SU-DHL-6 (cell line): Measurements from ENCODE around the gene ABCB1.

Experiments used
- H2AFZ ChIP-seq: fragments of 200-600 bp; sonication (generic); 2 replicates; pipeline ENCODE4 v1.6.1; 2014; ENCODE audit warnings: low read depth, mild to moderate bottlenecking, moderate library complexity, mixed read lengths, antibody characterized with exemption, low read length; ENCODE audit not compliant: severe bottlenecking
- H3F3A ChIP-seq: fragments of 200-600 bp; shearing (Covaris generic); 2 replicates; pipeline ENCODE4 v1.6.0; 2016; ENCODE audit warnings: antibody characterized with exemption, mild to moderate bottlenecking; ENCODE audit not compliant: insufficient read depth
- H3K27ac ChIP-seq: fragments of 200-600 bp; sonication (generic); 2 replicates; pipeline ENCODE4 v1.5.1; 2016; ENCODE audit warnings: low read depth, mild to moderate bottlenecking, low read length, moderate library complexity, mixed read lengths
- H3K27me3 ChIP-seq: fragments of 200-600 bp; sonication (generic), shearing (Covaris generic); 2 replicates; pipeline ENCODE4 v1.6.0; 2014; ENCODE audit warnings: mild to moderate bottlenecking, low read length
- H3K36me3 ChIP-seq: fragments of 200-600 bp; sonication (generic); 2 replicates; pipeline ENCODE4 v1.6.1; 2014; ENCODE audit warnings: mild to moderate bottlenecking, low read length, mixed read lengths
- H3K4me2 ChIP-seq: fragments of 300-600, 200-600 bp; shearing (Covaris generic), sonication (generic); 2 replicates; pipeline ENCODE4 v1.6.0; 2014; ENCODE audit warnings: low read length, low read depth, mild to moderate bottlenecking; ENCODE audit not compliant: poor library complexity, severe bottlenecking
- H3K4me3 ChIP-seq: fragments of 200-600 bp; sonication (generic); 2 replicates; pipeline ENCODE4 v1.5.1; 2014; ENCODE audit warnings: antibody characterized with exemption, low read length, mild to moderate bottlenecking, mixed read lengths; ENCODE audit not compliant: insufficient read depth, poor library complexity, severe bottlenecking
- H3K79me2 ChIP-seq: fragments of 200-600 bp; sonication (generic); 2 replicates; pipeline ENCODE4 v1.6.1; 2014; ENCODE audit warnings: mild to moderate bottlenecking, low read length, moderate library complexity; ENCODE audit not compliant: insufficient read depth
- H3K9ac ChIP-seq: fragments of 200-600 bp; sonication (generic); 2 replicates; pipeline ENCODE4 v1.7.0; 2014; ENCODE audit warnings: mild to moderate bottlenecking, low read length
- H3K9me2 ChIP-seq: fragments of 200-600 bp; sonication (generic); replicated peaks from 2 replicates; pipeline ENCODE4 v1.6.1; 2014; ENCODE audit warnings: low read length; ENCODE audit not compliant: insufficient read depth
- H3K9me3 ChIP-seq: fragments of 200-600 bp; sonication (generic); 2 replicates; pipeline ENCODE4 v1.6.1; 2014; ENCODE audit warnings: low read length, mixed read lengths; ENCODE audit not compliant: insufficient read depth
- H4K20me1 ChIP-seq: fragments of 200-600 bp; sonication (generic); 2 replicates; pipeline ENCODE4 v1.6.1; 2014; ENCODE audit warnings: low read depth, mild to moderate bottlenecking, antibody characterized with exemption, low read length, moderate library complexity, mixed read lengths
- CTCF ChIP-seq: fragments of 200-600 bp; sonication (generic); IDR thresholded peaks from one replicate; pipeline ENCODE4 v1.5.1; 2017; ENCODE audit warnings: antibody characterized with exemption, mild to moderate bottlenecking, low read length, moderate library complexity; ENCODE audit not compliant: insufficient read depth, poor library complexity, severe bottlenecking
- EZH2phosphoT487 ChIP-seq: fragments of 200-600 bp; sonication (generic), shearing (Covaris generic); conservative IDR thresholded peaks from 2 replicates; pipeline ENCODE4 v1.6.1; 2018; ENCODE audit warnings: mild to moderate bottlenecking, antibody characterized with exemption, low read length, moderate library complexity, mixed read lengths

The ABCB1 gene

GRCh38 chr7:87499494-87499893 lies 101.2 kb downstream of the ABCB1 start:
- Histone ChIP-seq H4K20me1 (no peaks in the 10 kb centered on the region), H2AFZ (no peak overlapping the region), H3K9ac (no peak overlapping the region), H3K9me2 (no peaks in the 10 kb centered on the region), H3K4me2 (no peak overlapping the region), H3K79me2 (no peaks in the 10 kb centered on the region), H3F3A (no peaks in the 10 kb centered on the region), H3K27ac (no peak overlapping the region), H3K4me3 (no peak overlapping the region), H3K27me3 (no peaks in the 10 kb centered on the region), H3K9me3 (no peaks in the 10 kb centered on the region), H3K36me3 (no peaks in the 10 kb centered on the region)
- TF ChIP-seq EZH2phosphoT487 (no peak), CTCF (no peak)

GRCh38 chr7:87498893-87499292 lies 101.8 kb downstream of the ABCB1 start:
- TF ChIP-seq EZH2phosphoT487, result no peak
- Histone ChIP-seq H2AFZ (no peak overlapping the region), H3K9me2 (no peaks in the 10 kb centered on the region), H4K20me1 (no peaks in the 10 kb centered on the region), H3K79me2 (no peaks in the 10 kb centered on the region), H3K4me3 (no peak overlapping the region), H3K4me2 (no peak overlapping the region), H3K27ac (no peak overlapping the region), H3K9ac (no peak overlapping the region), H3K9me3 (no peaks in the 10 kb centered on the region), H3F3A (no peaks in the 10 kb centered on the region), H3K36me3 (no peaks in the 10 kb centered on the region), H3K27me3 (no peaks in the 10 kb centered on the region)

GRCh38 chr7:87497482-87497881 lies 103.2 kb downstream of the ABCB1 start:
- H4K20me1 ChIP-seq, result no peaks in the 10 kb centered on the region
- no peak overlapping the region for H3K27ac ChIP-seq
- H3K4me3 ChIP-seq, result no peak overlapping the region
- no peaks in the 10 kb centered on the region for H3F3A ChIP-seq
- H3K4me2 ChIP-seq, result no peak overlapping the region
- H3K79me2 ChIP-seq, result no peaks in the 10 kb centered on the region
- H3K36me3 ChIP-seq, result no peaks in the 10 kb centered on the region
- no peaks in the 10 kb centered on the region for H3K9me2 ChIP-seq
- no peak overlapping the region for H2AFZ ChIP-seq
- TF ChIP-seq CTCF (no peak), EZH2phosphoT487 (no peak)
- no peaks in the 10 kb centered on the region for H3K27me3 ChIP-seq
- H3K9ac ChIP-seq, result no peak overlapping the region
- no peaks in the 10 kb centered on the region for H3K9me3 ChIP-seq

GRCh38 chr7:87495366-87495765 lies 105.3 kb downstream of the ABCB1 start:
- no peaks in the 10 kb centered on the region for H3K27me3 ChIP-seq
- no peaks in the 10 kb centered on the region for H3K9me2 ChIP-seq
- H3K9ac ChIP-seq, result no peak overlapping the region
- no peaks in the 10 kb centered on the region for H3K36me3 ChIP-seq
- H4K20me1 ChIP-seq, result no peaks in the 10 kb centered on the region
- no peaks in the 10 kb centered on the region for H3K79me2 ChIP-seq
- no peak overlapping the region for H3K4me2 ChIP-seq
- no peak overlapping the region for H3K27ac ChIP-seq
- no peaks in the 10 kb centered on the region for H3F3A ChIP-seq
- TF ChIP-seq EZH2phosphoT487 (no peak), CTCF (no peak)
- H3K9me3 ChIP-seq, result no peaks in the 10 kb centered on the region
- no peak overlapping the region for H3K4me3 ChIP-seq
- H2AFZ ChIP-seq, result no peak overlapping the region
